COLO829 (cell line): ENCODE results near the gene NIP7.
A peak's percentile ranks its signal among the peaks of the same experiment; 100 is the strongest.

Experiments
- DNase-seq: peaks from one replicate; pipeline ENCODE4 v3.0.0; 2012; ENCODE audit warnings: low spot score

The NIP7 gene

GRCh38 chr16:69318911-69319289, 20.7 kb upstream of the NIP7 start:
- no peak for DNase-seq

DNA sequence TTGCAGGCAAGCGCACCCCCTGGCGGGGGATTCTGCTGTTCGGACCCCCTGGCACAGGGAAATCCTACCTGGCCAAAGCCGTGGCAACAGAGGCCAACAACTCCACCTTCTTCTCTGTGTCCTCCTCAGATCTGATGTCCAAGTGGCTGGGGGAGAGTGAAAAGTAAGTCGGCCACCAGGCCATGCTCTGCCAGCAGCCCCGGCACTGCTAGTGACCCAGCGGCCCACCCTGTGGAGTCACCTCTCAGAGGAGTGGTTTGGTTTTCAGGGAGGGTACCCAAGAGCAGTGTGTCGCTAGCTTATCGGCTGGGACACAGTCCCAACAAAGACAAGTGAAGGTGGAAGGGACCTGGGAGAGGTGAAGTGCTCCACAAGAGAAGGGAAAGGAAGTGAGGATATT, 20.2 kb upstream of the NIP7 start:
- no peak for DNase-seq

DNA sequence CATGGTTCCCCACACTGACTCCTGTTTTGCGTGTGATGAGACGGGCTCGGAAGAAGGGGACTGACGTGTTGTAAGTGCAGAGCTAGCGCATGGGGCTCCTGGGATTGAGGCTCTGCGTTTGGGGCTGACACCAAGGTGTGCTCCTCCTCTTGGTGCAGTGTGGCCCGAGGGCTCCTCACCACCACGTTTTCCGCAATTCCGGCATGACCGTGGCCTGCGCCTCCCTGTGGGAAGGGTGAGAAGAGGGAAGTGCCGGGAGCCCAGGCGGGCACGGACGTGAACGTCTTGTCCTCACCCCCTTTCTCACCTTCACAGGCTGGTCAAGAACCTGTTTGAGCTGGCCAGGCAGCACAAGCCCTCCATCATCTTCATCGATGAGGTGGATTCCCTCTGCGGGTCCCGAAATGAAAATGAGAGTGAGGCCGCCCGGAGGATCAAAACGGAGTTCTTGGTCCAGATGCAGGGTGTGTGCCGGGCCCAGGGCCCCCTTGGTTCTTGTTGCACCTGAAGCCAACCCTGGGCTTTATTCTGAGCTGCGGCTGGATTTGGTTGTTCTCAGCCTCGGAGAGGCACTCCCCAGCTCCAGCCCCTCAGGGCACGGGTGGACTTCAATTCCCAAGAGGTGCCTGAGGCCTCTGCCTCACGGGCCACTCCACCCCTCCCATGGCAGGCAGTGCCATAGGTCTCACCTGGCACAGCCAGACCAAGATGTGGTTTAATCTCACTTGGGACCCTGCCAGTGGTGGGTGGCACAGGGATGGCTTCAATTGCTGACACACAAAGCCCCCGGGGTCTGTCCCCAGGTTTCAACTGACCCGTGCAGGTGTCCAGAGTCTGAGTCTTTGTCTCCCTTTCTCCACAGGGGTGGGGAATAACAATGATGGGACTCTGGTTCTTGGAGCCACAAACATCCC, 19.5 kb upstream of the NIP7 start:
- DNase-seq: no peak

- no peak for DNase-seq
These were observed 18.9 kb upstream of the NIP7 start for GRCh38 chr16:69320740-69321073.

DNA sequence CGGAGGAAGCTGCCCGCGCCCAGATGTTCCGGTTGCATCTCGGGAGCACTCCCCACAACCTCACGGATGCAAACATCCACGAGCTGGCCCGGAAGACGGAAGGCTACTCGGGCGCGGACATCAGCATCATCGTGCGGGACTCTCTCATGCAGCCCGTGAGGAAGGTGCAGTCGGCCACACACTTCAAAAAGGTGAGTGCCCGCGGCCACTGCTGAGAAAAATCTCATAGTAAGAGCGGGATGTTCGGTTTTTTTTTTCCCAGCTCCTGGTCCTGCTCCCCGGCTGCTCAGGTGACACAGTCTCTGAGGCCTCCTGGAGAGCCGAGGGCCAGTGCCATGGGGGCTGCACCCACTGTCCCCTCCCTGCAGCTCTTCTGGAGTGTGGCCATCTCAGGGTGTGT, 18.5 kb upstream of the NIP7 start:
- no peak for DNase-seq

GRCh38 chr16:69322343-69322742, 17.2 kb upstream of the NIP7 start:
- DNase-seq: no peak

GRCh38 chr16:69323415-69323814, 16.2 kb upstream of the NIP7 start:
- DNase-seq: no peak

DNA sequence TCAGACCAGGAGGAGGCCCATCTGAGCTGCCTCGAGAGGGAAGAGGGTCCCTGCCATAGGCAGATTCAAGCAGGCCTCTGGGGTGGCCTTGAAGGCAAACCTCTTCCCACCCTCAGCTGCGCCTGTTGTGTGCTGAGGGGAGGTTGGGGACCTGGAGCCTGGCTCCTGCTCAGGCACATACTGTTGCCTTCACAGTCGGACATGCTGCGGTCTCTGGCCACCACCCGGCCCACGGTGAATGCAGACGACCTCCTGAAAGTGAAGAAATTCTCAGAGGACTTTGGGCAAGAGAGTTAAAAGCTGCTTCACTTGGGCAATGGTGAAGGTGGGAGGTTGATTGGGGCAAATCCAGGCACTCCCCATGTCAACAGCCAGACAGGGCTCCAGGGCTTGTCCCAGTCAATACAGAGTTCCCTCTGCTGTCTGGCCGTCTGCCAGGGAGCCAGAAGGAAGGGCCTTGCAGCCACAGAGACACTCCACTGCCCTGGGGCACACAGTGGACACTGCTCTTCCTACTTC, 15.5 kb upstream of the NIP7 start:
- DNase-seq: no peak

DNA sequence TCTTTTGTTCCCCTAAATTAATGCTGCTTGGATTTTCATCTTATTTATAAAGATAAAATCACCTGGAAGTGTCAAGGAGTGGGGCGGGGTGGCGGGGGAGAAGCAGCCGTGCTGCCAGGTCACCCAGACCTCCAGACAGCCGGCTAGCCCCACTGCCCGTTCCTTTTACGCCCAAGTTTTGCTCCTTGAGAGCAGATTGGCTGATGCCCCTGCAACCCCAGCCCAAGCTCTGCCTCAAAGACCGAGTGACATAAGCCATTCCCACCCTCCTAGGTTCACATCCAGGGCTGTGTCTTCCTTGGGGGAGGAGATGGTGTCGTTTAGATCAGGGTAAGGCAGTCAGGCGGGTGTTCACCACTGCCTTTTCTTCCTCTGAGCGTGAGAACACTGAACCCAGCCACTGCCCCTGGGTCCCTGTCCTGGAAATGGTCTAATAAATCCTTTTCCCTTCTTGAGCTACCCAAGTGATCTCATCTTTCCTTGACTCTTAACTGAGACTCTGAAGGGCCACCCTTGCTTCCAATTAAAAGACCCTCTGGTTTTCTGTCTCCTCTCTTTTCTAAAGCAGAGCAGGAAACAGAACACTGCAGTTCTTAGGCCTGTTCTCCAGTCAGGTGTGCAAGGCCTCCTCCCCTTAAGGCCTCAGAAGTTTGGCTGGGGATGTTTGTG, 14.9 kb upstream of the NIP7 start:
- DNase-seq: no peak

GRCh38 chr16:69325784-69326171, 13.8 kb upstream of the NIP7 start:
- no peak for DNase-seq

- no peak for DNase-seq
These were observed 13.2 kb upstream of the NIP7 start for GRCh38 chr16:69326172-69326873.

- DNase-seq: no peak
These were observed 11.8 kb upstream of the NIP7 start for GRCh38 chr16:69327585-69328310.

- no peak for DNase-seq
These were observed 10.7 kb upstream of the NIP7 start for GRCh38 chr16:69328854-69329316.

DNA sequence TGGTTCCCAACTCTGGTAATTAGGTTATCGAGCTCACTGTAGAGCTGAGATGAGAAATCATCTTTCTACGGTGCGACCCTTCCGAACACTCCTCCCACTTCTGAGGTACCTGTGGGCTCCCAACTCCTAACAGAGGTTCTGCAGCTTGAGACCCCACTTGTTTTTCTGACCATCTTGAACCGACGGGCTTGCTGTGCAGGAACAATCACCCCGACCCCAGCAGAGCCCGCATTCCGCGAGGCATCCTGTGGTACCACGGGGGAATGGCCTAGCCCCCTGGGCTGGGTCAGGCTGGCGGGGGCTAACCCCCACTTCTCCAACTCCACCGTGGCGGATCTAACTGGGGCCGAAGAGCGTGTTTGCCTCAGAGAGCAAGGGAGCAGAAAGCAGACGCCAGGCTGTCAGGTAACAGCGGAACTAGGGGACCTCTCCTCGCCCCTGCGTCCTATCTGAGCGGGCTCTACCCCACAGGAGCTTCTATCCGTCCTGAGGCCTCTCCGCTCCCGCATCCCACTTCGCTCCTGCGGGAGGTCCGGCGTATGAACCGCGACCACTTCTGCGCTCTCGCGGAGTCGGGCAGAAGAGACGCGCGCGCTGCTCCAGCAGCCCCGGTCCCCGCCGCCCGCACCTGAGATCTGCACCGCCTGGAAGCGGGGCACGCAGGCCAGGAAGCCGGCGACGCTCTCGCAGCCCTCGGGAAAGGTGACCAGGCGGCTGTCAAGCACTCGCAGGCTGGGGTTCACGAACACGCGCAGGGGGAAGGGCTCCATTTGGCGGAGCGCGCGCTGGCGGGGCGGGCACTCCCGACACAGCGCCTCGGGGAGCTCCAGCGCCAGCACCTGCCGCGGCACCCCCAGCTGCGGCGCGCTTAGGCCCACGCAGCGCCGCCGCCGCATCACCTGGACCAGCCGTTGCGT, 9.9 kb upstream of the NIP7 start:
- no peak for DNase-seq

GRCh38 chr16:69330286-69331109, 9.1 kb upstream of the NIP7 start, which contains the start of gene PDF:
Gene PDF (minus strand): TSS chr16:69330588. CDS start chr16:69330570, 18 bp downstream.
- peak; percentile 77 for DNase-seq

DNA sequence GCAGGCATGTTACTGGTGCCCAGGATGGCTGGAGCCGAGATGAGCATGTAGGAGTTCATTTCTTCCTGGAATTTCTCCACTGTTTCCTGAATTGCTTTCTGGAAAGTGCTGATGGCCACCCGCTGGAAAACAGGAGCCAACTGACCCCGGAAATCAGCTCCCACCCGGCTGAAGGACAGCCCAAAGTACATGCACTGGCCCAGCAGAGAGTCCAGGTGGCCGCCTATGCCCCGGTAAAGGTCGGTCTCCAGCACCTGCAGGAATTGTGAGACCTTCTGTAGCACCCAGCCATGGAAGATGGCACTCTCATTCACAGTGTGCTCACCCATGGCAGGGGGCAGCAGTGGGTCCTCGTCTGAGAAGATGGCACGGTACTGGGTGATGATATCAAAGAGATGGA, 4.9 kb upstream of the NIP7 start:
- no peak for DNase-seq

DNA sequence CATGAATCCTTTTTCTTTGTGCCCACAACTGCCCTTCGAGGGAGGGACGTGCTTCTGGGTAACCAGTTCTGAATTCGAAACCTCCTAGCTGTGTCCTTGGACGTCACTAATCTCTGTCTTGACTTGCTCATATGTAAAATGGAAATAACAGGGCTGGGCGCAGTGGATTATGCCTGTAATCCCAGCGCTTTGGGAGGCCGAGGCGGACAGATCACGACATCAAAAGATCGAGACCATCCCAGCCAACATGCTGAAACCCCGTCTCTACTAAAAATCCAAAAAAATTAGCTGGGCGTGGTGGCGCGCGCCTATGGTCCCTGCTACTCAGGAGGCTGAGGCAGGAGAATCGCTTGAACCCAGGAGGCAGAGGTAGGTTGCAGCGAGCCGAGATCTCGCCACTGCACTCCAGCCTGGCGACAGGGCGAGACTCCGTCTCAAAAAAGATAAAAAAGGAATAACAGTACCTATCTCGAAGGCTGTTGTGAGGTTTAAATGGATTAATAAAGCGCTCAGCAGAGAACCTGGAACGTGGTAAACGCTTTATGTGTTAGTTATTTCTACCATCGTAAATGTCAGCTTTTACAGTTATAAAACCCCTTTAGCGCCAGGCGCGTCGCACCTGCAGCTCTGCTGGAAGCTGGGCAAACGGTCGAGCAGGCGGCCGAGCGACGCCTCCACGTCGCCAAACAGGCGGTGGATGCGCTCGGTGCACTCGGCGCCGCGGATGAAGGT, 849 bp upstream of the NIP7 start:
- DNase-seq: no peak

GRCh38 chr16:69340095-69340644, 598 bp downstream of the NIP7 start:
- DNase-seq: no peak

- DNase-seq: no peak
These were observed 4.6 kb downstream of the NIP7 start for GRCh38 chr16:69344171-69344570.
